IMR-90 (cell line): ENCODE measurements around the gene COG1. TPM values are rescaled to one million over a fixed set of nuclear protein-coding genes. Genes with fewer than 3 reads are reported as not detected.

ENCODE experiments used
- ATAC-seq: fragments of 200-7000 bp; cut with Tn5 transposase; 2 replicates; pipeline ENCODE4 v1.9.1; 2020; ENCODE audit warnings: low read depth, mild to moderate bottlenecking, moderate library complexity
- BruUV-seq: library from RNA; stranded (reverse); fragments of 400-500 nt; replicated peaks from 2 replicates; lab custom pipeline; 2021; lab: Mats Ljungman, UMichigan
- CTCF ChIA-PET: fragments of 300-600 bp; formaldehyde crosslinking; extraction: SDS; loops from one replicate; lab custom pipeline; 2021; ENCODE audit warnings: antibody characterized with exemption; lab: Yijun Ruan, JAX
- POLR2A ChIA-PET: fragments of 300-600 bp; sonication (Branson Sonifier 250); formaldehyde crosslinking; loops from one replicate; lab custom pipeline; 2022; ENCODE audit warnings: antibody characterized with exemption; ENCODE audit not compliant: unreplicated experiment; lab: Charles Lee
- DNase-seq: peaks from one replicate; pipeline ENCODE4 v3.0.0; 2013
- H2AFZ ChIP-seq: replicated peaks from 2 replicates; pipeline ENCODE3; 2013; ENCODE audit warnings: low read length, mild to moderate bottlenecking; ENCODE audit not compliant: poor library complexity
- H2AK5ac ChIP-seq: 2 replicates; pipeline ENCODE4 v1.6.1; 2013; ENCODE audit warnings: low read depth, low read length, inconsistent platforms
- H2AK9ac ChIP-seq: replicated peaks from 2 replicates; pipeline ENCODE3; 2013; ENCODE audit warnings: mild to moderate bottlenecking, low read depth, low read length, moderate library complexity; ENCODE audit not compliant: poor library complexity
- H2BK120ac ChIP-seq: 2 replicates; pipeline ENCODE4 v1.6.1; 2013; ENCODE audit warnings: low read depth, low read length, inconsistent platforms
- H2BK15ac ChIP-seq: 3 replicates; pipeline ENCODE4 v1.6.1; 2013; ENCODE audit warnings: low read depth, low read length, inconsistent platforms
- H2BK20ac ChIP-seq: 2 replicates; pipeline ENCODE4 v1.6.1; 2013; ENCODE audit warnings: low read depth, mild to moderate bottlenecking, inconsistent platforms, low read length, moderate library complexity
- H2BK5ac ChIP-seq: 2 replicates; pipeline ENCODE4 v1.6.1; 2013; ENCODE audit warnings: mild to moderate bottlenecking, low read depth, low read length, inconsistent platforms; ENCODE audit not compliant: poor library complexity, severe bottlenecking
- H3K14ac ChIP-seq: replicated peaks from 2 replicates; pipeline ENCODE4 v1.6.1; 2013; ENCODE audit warnings: low read depth, low read length, inconsistent platforms
- H3K18ac ChIP-seq: 2 replicates; pipeline ENCODE4 v1.6.1; 2013; ENCODE audit warnings: low read depth, low read length, control low read depth
- H3K23ac ChIP-seq: 2 replicates; pipeline ENCODE4 v1.6.1; 2013; ENCODE audit warnings: low read depth, low read length, inconsistent platforms
- H3K27ac ChIP-seq: 2 replicates; pipeline ENCODE4 v1.5.1; 2013; ENCODE audit warnings: mild to moderate bottlenecking, control low read depth, low read length; ENCODE audit not compliant: insufficient read depth
- H3K27me3 ChIP-seq: 2 replicates; pipeline ENCODE4 v1.6.1; 2013; ENCODE audit warnings: low read length; ENCODE audit not compliant: control insufficient read depth, insufficient read depth
- H3K36me3 ChIP-seq: 2 replicates; pipeline ENCODE4 v1.6.1; 2013; ENCODE audit warnings: low read length, mixed read lengths; ENCODE audit not compliant: control insufficient read depth, insufficient read depth
- H3K4ac ChIP-seq: 2 replicates; pipeline ENCODE4 v1.6.1; 2013; ENCODE audit warnings: low read depth, low read length, inconsistent platforms
- H3K4me1 ChIP-seq: 2 replicates; pipeline ENCODE4 v1.6.1; 2013; ENCODE audit warnings: low read length, mixed read lengths; ENCODE audit not compliant: control insufficient read depth, insufficient read depth
- H3K4me2 ChIP-seq: 2 replicates; pipeline ENCODE4 v1.6.1; 2013; ENCODE audit warnings: low read depth, mild to moderate bottlenecking, control low read depth, low read length, moderate library complexity
- H3K4me3 ChIP-seq: 2 replicates; pipeline ENCODE4 v1.5.1; 2013; ENCODE audit warnings: low read depth, mild to moderate bottlenecking, control low read depth, low read length, moderate library complexity; ENCODE audit not compliant: insufficient read depth
- H3K56ac ChIP-seq: 2 replicates; pipeline ENCODE4 v1.6.1; 2013; ENCODE audit warnings: low read length, inconsistent platforms; ENCODE audit not compliant: insufficient read depth; ENCODE audit errors: extremely low read depth
- H3K79me1 ChIP-seq, 2 experiments: 2 replicates each; pipeline ENCODE4 v1.6.1; 2013; ENCODE audit warnings: low read length in 2 of 2, inconsistent platforms in 1 of 2, low read depth in 1 of 2
- H3K9ac ChIP-seq: 2 replicates; pipeline ENCODE4 v1.6.1; 2013; ENCODE audit warnings: low read depth, low read length, control low read depth
- H3K9me1 ChIP-seq: 2 replicates; pipeline ENCODE4 v1.6.1; 2013; ENCODE audit warnings: low read length, inconsistent platforms; ENCODE audit not compliant: insufficient read depth
- H3K9me3 ChIP-seq: 2 replicates; pipeline ENCODE4 v1.6.1; 2013; ENCODE audit warnings: low read length; ENCODE audit not compliant: control insufficient read depth, insufficient read depth
- H4K20me1 ChIP-seq: 2 replicates; pipeline ENCODE4 v1.6.1; 2013; ENCODE audit warnings: low read length, inconsistent platforms; ENCODE audit not compliant: insufficient read depth
- H4K5ac ChIP-seq: 2 replicates; pipeline ENCODE4 v1.6.1; 2013; ENCODE audit warnings: mild to moderate bottlenecking, low read depth, low read length, control low read depth
- H4K8ac ChIP-seq, 2 experiments: 2 replicates each; pipeline ENCODE4 v1.6.1; 2013; ENCODE audit warnings: low read depth in 2 of 2, low read length in 2 of 2, control low read depth in 1 of 2, inconsistent platforms in 1 of 2
- H4K91ac ChIP-seq: 2 replicates; pipeline ENCODE4 v1.6.1; 2013; ENCODE audit warnings: low read depth, low read length, inconsistent platforms; ENCODE audit not compliant: insufficient read depth
- BHLHE40 ChIP-seq: fragments of 150-350 bp; IDR thresholded peaks from 2 replicates; pipeline ENCODE4 v1.6.1; 2016; ENCODE audit warnings: mild to moderate bottlenecking, low read depth, low read length
- CEBPB ChIP-seq: IDR thresholded peaks from 2 replicates; pipeline ENCODE4 v1.6.1; 2012; ENCODE audit warnings: low read depth, low read length, improper control_type of control experiment
- CHD1 ChIP-seq: IDR thresholded peaks from 2 replicates; pipeline ENCODE4 v1.6.1; 2012; ENCODE audit warnings: low read depth, low read length, improper control_type of control experiment
- ELK1 ChIP-seq: fragments of 150-350 bp; IDR thresholded peaks from 2 replicates; pipeline ENCODE4 v1.6.1; 2016; ENCODE audit warnings: low read depth, mild to moderate bottlenecking, low read length, moderate library complexity, borderline replicate concordance
- FOS ChIP-seq: fragments of 150-350 bp; IDR thresholded peaks from 2 replicates; pipeline ENCODE4 v1.6.1; 2016; ENCODE audit warnings: low read depth, low read length
- MAFK ChIP-seq: IDR thresholded peaks from 2 replicates; pipeline ENCODE4 v1.6.1; 2012; ENCODE audit warnings: low read depth, low read length, improper control_type of control experiment
- MAZ ChIP-seq: IDR thresholded peaks from 2 replicates; pipeline ENCODE4 v1.6.1; 2012; ENCODE audit warnings: low read depth, mild to moderate bottlenecking, low read length, improper control_type of control experiment, moderate library complexity, borderline replicate concordance
- MXI1 ChIP-seq: IDR thresholded peaks from 2 replicates; pipeline ENCODE4 v1.6.1; 2012; ENCODE audit warnings: low read depth, mild to moderate bottlenecking, low read length, moderate library complexity, borderline replicate concordance
- NFE2L2 ChIP-seq: fragments of 150-350 bp; IDR thresholded peaks from 2 replicates; pipeline ENCODE4 v1.6.1; 2016; ENCODE audit warnings: low read depth, mild to moderate bottlenecking, low read length
- POLR2A ChIP-seq: IDR thresholded peaks from 2 replicates; pipeline ENCODE4 v1.6.1; 2012; ENCODE audit warnings: mild to moderate bottlenecking, low read depth, low read length
- RAD21 ChIP-seq: IDR thresholded peaks from 2 replicates; pipeline ENCODE4 v1.6.1; 2012; ENCODE audit warnings: low read length, improper control_type of control experiment
- RCOR1 ChIP-seq: IDR thresholded peaks from 2 replicates; pipeline ENCODE4 v1.6.1; 2012; ENCODE audit warnings: mild to moderate bottlenecking, low read length, improper control_type of control experiment; ENCODE audit not compliant: insufficient replicate concordance
- RFX5 ChIP-seq: IDR thresholded peaks from 2 replicates; pipeline ENCODE4 v1.8.0; 2012; ENCODE audit warnings: low read depth, mild to moderate bottlenecking, low read length, moderate library complexity
- SMC3 ChIP-seq: fragments of 150-350 bp; IDR thresholded peaks from 2 replicates; pipeline ENCODE4 v1.6.1; 2016; ENCODE audit warnings: low read depth, mild to moderate bottlenecking, antibody characterized with exemption, low read length, moderate library complexity
- USF2 ChIP-seq: fragments of 150-350 bp; IDR thresholded peaks from 2 replicates; pipeline ENCODE4 v1.6.1; 2017; ENCODE audit warnings: mild to moderate bottlenecking, antibody characterized with exemption, low read length, low read depth
- WGBS, 2 experiments: methylation state at CpG; one replicate each; pipeline versions ENCODE4 v1.1.5 to v1.1.7; 2013; ENCODE audit warnings: missing lambda C conversion rate in 2 of 2; ENCODE audit not compliant: insufficient read length in 1 of 2; ENCODE audit errors: extremely low coverage in 2 of 2; 5-methylcytosine and 5-hydroxymethylcytosine counted together
- dilution Hi-C: fragments of 300-500 bp; cut with HindIII; formaldehyde crosslinking; loops from one replicate; pipeline ENCODE4 v1.14.3; 2018; ENCODE audit warnings: low sequenced_read_pairs; ENCODE audit not compliant: unreplicated experiment
- in situ Hi-C: fragments of 300-500 bp; cut with MboI; formaldehyde crosslinking; loops from 3 replicates; pipeline ENCODE4 v1.14.3; 2019; ENCODE audit warnings: low sequenced_read_pairs, inconsistent platforms, mixed read lengths
- intact Hi-C: fragments of 100-400 bp; cut with micrococcal nuclease; formaldehyde crosslinking; loops from 2 replicates; pipeline ENCODE4 v1.10.0; 2022
- polyA plus RNA-seq, 3 experiments: library from polyadenylated mRNA; depleted of rRNA; stranded (reverse); fragments of >200 nt; gene quantifications; 2 replicates each; pipeline ENCODE4 v1.2.3, GENCODE V29; 2012; ENCODE audit warnings: low replicate concordance in 1 of 3
- total RNA-seq: library from RNA; depleted of rRNA; stranded (reverse); fragments of >200 nt; gene quantifications from 2 replicates; pipeline ENCODE4 v1.2.3, GENCODE V29; 2012
- TF ChIP-seq, protein P1 (sequence below): conservative IDR thresholded peaks from 2 replicates; pipeline ENCODE4 v1.5.1; 2012; ENCODE audit warnings: mild to moderate bottlenecking, low read depth, low read length, improper control_type of control experiment

The COG1 gene
- total and polyA plus RNA-seq, 2 of the 4 experiments (the other 2 are of a cell fraction) = 18.3 to 35.1 TPM

- H3K18ac ChIP-seq = no peak overlapping the region
- dilution Hi-C loops = no loop called here
- H4K5ac ChIP-seq = no peak overlapping the region
- H3K4me3 ChIP-seq = no peak overlapping the region
- peaks cover under 1% of the 10 kb centered on the region; the same call in 1 of the 2 replicates for H3K9me1 ChIP-seq
- H2BK5ac ChIP-seq = no peak overlapping the region
- no peak overlapping the region for H3K14ac ChIP-seq
- H2BK120ac ChIP-seq = no peak overlapping the region
- no peak overlapping the region for H4K91ac ChIP-seq
- no peak overlapping the region for H2BK15ac ChIP-seq
- H3K27me3 ChIP-seq = peaks cover 54% of the 10 kb centered on the region
- no peaks in the 10 kb centered on the region for H3K79me1 ChIP-seq
- peaks cover 6% of the 10 kb centered on the region; the same call in 1 of the 2 replicates for H3K4me1 ChIP-seq
- no peaks in the 10 kb centered on the region for H3K36me3 ChIP-seq
- BruUV-seq = no TSS peak
- intact Hi-C loops = no loop called here
- H3K9ac ChIP-seq = no peak overlapping the region
- in situ Hi-C loops = no loop called here
- no peak overlapping the region for H3K4ac ChIP-seq
- no peak overlapping the region for H4K8ac ChIP-seq
- no peak overlapping the region for H2AK9ac ChIP-seq
- WGBS, 2 experiments = no CpG with 5 or more reads among the region's 3 CpGs
- no peak overlapping the region for H2BK20ac ChIP-seq
- H3K23ac ChIP-seq = no peak overlapping the region
- H3K4me2 ChIP-seq = no peak overlapping the region
- no peak overlapping the region for H3K56ac ChIP-seq
- no peak for DNase-seq
- TF ChIP-seq NFE2L2 (no peak), MAFK (no peak), CEBPB (no peak), POLR2A (no peak), USF2 (no peak), SMC3 (no peak), RFX5 (no peak), RAD21 (no peak), ELK1 (no peak), RCOR1 (no peak), CHD1 (no peak), MAZ (no peak), FOS (no peak), MXI1 (no peak), BHLHE40 (no peak)
- TF ChIP-seq, protein P1, sequence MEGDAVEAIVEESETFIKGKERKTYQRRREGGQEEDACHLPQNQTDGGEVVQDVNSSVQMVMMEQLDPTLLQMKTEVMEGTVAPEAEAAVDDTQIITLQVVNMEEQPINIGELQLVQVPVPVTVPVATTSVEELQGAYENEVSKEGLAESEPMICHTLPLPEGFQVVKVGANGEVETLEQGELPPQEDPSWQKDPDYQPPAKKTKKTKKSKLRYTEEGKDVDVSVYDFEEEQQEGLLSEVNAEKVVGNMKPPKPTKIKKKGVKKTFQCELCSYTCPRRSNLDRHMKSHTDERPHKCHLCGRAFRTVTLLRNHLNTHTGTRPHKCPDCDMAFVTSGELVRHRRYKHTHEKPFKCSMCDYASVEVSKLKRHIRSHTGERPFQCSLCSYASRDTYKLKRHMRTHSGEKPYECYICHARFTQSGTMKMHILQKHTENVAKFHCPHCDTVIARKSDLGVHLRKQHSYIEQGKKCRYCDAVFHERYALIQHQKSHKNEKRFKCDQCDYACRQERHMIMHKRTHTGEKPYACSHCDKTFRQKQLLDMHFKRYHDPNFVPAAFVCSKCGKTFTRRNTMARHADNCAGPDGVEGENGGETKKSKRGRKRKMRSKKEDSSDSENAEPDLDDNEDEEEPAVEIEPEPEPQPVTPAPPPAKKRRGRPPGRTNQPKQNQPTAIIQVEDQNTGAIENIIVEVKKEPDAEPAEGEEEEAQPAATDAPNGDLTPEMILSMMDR = no peak
- no peaks in the 10 kb centered on the region for H3K9me3 ChIP-seq
- H2AFZ ChIP-seq = no peak overlapping the region
- ATAC-seq = no peak
- H4K20me1 ChIP-seq = 0 out of 2 replicates have a peak, but pooled peaks cover 3% of the 10 kb centered on the region
- no peak overlapping the region for H3K27ac ChIP-seq
- POLR2A ChIA-PET = no interaction called here
- CTCF ChIA-PET = interaction anchor here (0.6 kb wide), 1 partner anchor 187 kb away, joined by 3 read pairs; no protein-coding TSS in a partner anchor
- no peak overlapping the region for H2AK5ac ChIP-seq
These were observed 31.8 kb upstream of the COG1 start for GRCh38 chr17:73160980-73161630.
